Suprapubic skin (tissue), 4 donors: ENCODE data around the gene KRR1. TPM values are rescaled to one million over a fixed set of nuclear protein-coding genes. Genes with fewer than 3 reads are reported as not detected.
"Not testable (repeated sequence)": the region's sequence is repeated elsewhere in the genome, so short reads cannot be mapped to it uniquely, and the experiment has no call there.

ENCODE experiments used
- DNase-seq, 2 donors: peaks; one replicate each; pipeline ENCODE4 v3.0.0-alpha.2; 2019; ENCODE audit warnings: low spot score in 2 of 2
- H3K27ac ChIP-seq: fragments of 200-600 bp; sonication (generic); one replicate; pipeline ENCODE4 v1.5.1; 2019
- H3K27me3 ChIP-seq: fragments of 200-600 bp; sonication (generic); one replicate; pipeline ENCODE4 v1.5.1; 2019
- H3K36me3 ChIP-seq: fragments of 200-600 bp; sonication (generic); one replicate; pipeline ENCODE4 v1.5.1; 2019
- H3K4me1 ChIP-seq: fragments of 200-600 bp; sonication (generic); one replicate; pipeline ENCODE4 v1.5.1; 2019
- H3K4me3 ChIP-seq: fragments of 200-600 bp; sonication (generic); one replicate; pipeline ENCODE4 v1.5.1; 2019; ENCODE audit warnings: mild to moderate bottlenecking
- H3K9me3 ChIP-seq: fragments of 200-600 bp; sonication (generic); one replicate; pipeline ENCODE4 v1.5.1; 2019
- EP300 ChIP-seq: sonication (generic); formaldehyde crosslinking; IDR thresholded peaks from one replicate; pipeline ENCODE4 v1.6.1; 2017; ENCODE audit warnings: antibody characterized with exemption
- POLR2A ChIP-seq, 2 donors: fragments of 450-650 bp; IDR thresholded peaks; one replicate each; pipeline ENCODE4 v1.6.1; 2017; ENCODE audit warnings: antibody characterized with exemption in 2 of 2, mild to moderate bottlenecking in 2 of 2, moderate library complexity in 2 of 2
- POLR2AphosphoS5 ChIP-seq, 3 donors: sonication (generic); formaldehyde crosslinking; IDR thresholded peaks; one replicate each; pipeline ENCODE4 v1.6.1; 2017; ENCODE audit warnings: antibody characterized with exemption in 3 of 3
- WGBS: methylation state at CpG from one replicate; pipeline ENCODE4 v1.1.5; 2018; 5-methylcytosine and 5-hydroxymethylcytosine counted together
- total RNA-seq, 4 donors: library from RNA; depleted of rRNA; stranded (reverse); fragments of >200 nt; gene quantifications; one replicate each; pipeline ENCODE4 v1.1.0, GENCODE V29; 2016
- TF ChIP-seq, protein P1 (sequence below), 2 donors: fragments of 200-600 bp in 1 of 2; fragments of 450-650 bp in 1 of 2; sonication (generic) in 1 of 2; IDR thresholded peaks; one replicate each; pipeline ENCODE4 v1.5.1; 2016 to 2019; ENCODE audit warnings: antibody characterized with exemption in 2 of 2, mild to moderate bottlenecking in 1 of 2, moderate library complexity in 1 of 2

KRR1 gene
- total RNA-seq, 4 donors from 2014 or later: 34.6 to 56.5 (median 39.1) TPM

DNA sequence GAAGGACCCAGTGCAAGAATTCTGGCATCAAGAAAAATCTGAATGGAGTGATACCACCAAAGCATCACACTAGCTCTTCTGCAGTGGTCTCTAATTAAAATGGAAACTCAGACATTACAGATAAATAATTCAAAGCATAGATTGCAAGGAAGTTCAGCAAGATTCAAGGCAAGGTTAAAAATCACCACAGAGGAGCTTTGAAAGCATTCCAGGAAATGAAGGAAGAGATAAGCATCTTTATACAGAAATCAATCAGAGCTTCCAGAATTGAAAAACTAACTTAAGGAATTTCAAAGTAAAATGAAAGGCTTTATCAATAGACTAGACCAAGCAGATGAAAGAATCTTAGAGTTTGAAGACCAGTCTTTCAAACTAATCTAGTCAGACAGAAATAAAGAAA is 51.2 kb downstream of the KRR1 start:
- DNase-seq: no peak
- no peaks in the 10 kb centered on the region for H3K36me3 ChIP-seq
- peaks cover 7% of the 10 kb centered on the region for H3K9me3 ChIP-seq
- no peaks in the 10 kb centered on the region for H3K27me3 ChIP-seq
- no peak overlapping the region for H3K4me3 ChIP-seq
- TF ChIP-seq POLR2A (IDR thresholded peaks at IDR 0.05) (no peak), EP300 (no peak), POLR2AphosphoS5 (IDR thresholded peaks at IDR 0.05) (no peak)
- TF ChIP-seq, protein P1, sequence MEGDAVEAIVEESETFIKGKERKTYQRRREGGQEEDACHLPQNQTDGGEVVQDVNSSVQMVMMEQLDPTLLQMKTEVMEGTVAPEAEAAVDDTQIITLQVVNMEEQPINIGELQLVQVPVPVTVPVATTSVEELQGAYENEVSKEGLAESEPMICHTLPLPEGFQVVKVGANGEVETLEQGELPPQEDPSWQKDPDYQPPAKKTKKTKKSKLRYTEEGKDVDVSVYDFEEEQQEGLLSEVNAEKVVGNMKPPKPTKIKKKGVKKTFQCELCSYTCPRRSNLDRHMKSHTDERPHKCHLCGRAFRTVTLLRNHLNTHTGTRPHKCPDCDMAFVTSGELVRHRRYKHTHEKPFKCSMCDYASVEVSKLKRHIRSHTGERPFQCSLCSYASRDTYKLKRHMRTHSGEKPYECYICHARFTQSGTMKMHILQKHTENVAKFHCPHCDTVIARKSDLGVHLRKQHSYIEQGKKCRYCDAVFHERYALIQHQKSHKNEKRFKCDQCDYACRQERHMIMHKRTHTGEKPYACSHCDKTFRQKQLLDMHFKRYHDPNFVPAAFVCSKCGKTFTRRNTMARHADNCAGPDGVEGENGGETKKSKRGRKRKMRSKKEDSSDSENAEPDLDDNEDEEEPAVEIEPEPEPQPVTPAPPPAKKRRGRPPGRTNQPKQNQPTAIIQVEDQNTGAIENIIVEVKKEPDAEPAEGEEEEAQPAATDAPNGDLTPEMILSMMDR (IDR thresholded peaks at IDR 0.05): no peak
- H3K4me1 ChIP-seq: no peaks in the 10 kb centered on the region
- no peak overlapping the region for H3K27ac ChIP-seq

DNA sequence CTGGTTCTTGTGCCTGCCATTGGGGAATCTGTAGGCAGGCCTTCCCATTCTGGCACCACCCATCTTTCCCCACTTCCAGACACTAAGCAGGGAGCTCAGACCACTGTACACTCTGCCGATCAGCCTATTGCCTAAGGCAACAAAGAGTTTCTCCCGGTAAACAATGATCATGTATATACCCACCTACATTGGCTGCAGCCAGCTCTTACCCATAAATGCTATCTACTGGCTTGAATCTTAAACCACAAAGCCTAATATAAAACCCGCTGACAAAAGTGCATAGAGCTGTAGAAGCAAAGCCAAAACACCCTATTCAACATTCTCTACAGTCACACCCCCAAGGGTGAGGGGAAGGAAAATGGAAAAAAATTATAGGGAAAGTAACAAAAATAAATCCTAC is 51.7 kb downstream of the KRR1 start:
- TF ChIP-seq, protein P1 (IDR thresholded peaks at IDR 0.05): no peak
- TF ChIP-seq POLR2A (IDR thresholded peaks at IDR 0.05): no peak
- no peak for TF ChIP-seq POLR2AphosphoS5 (IDR thresholded peaks at IDR 0.05)
- no peak for TF ChIP-seq EP300
- Histone ChIP-seq H3K27me3 (no peaks in the 10 kb centered on the region), H3K27ac (no peak overlapping the region), H3K4me1 (no peaks in the 10 kb centered on the region), H3K4me3 (no peak overlapping the region), H3K36me3 (no peaks in the 10 kb centered on the region), H3K9me3 (peaks cover 7% of the 10 kb centered on the region)
- WGBS: 70% methylated on average over 3 of the region's 3 CpGs
- no peak for DNase-seq

DNA sequence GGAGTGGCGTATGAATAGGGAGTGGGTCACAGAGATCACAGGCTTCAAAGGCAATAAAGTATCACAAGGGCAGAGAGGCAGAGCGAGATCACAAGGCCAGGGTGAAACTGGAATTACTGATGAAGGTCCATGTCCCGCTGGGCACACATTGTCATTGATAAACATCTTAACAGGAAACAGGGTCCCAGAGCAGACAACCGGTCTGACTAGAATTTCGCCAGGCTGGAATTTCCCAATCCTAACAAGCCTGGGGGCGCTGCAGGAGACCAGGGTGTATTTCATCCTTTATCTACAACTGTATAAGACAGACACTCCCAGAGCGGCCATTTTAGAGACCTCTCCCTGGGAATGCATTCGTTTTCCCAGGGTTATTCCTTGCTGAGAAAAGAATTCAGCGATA is 53.5 kb downstream of the KRR1 start:
- not testable (repeated sequence) for H3K27me3 ChIP-seq, H3K4me1 ChIP-seq, H3K4me3 ChIP-seq, H3K27ac ChIP-seq, DNase-seq, H3K9me3 ChIP-seq, H3K36me3 ChIP-seq
- 67% methylated on average over 9 of the region's 9 CpGs for WGBS

DNA sequence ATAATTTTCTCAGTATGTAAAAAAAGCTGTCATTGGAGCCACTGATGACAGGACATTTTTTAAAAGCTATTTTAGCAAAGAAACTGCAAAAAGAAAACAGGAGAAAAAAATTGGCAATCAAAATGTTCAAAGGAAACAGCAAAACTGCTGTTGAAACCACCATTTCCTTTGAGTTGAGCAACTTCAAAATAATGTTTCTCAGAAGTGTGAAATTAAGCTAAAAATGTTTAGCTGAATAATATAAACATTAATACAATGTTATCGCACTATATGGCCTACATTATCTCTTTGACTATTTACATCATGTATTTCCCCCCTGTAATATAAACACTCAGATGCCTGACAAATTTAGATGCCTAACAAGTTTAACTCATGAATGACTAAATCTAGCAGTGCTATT is 54.2 kb downstream of the KRR1 start:
- TF ChIP-seq EP300: no peak
- no peak for TF ChIP-seq POLR2A (IDR thresholded peaks at IDR 0.05)
- TF ChIP-seq, protein P1 (IDR thresholded peaks at IDR 0.05): no peak
- no peak for TF ChIP-seq POLR2AphosphoS5 (IDR thresholded peaks at IDR 0.05)
- WGBS: 72% methylated on average over 1 of the region's 1 CpG

DNA sequence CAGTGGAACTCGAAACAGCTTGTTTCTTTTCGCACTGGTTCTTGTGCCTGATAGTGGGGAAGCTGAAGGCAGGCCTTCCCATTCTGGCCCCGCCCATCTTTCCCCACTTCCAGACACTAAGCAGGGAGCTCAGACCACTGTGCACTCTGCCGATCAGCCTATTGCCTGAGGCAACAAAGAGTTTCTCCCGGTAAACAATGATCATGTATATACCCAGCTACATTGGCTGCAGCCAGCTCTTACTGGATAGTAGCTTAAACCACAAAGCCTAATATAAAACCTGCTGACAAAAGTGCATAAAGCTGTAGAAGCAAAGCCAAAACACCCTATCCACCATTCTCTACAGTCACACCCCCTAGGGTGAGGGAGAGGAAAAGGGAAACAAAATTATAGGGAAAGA is 55.6 kb downstream of the KRR1 start:
- TF ChIP-seq POLR2A (IDR thresholded peaks at IDR 0.05) (no peak), EP300 (no peak), POLR2AphosphoS5 (IDR thresholded peaks at IDR 0.05) (no peak)
- TF ChIP-seq, protein P1 (IDR thresholded peaks at IDR 0.05): no peak
- 73% methylated on average over 5 of the region's 5 CpGs for WGBS
- Histone ChIP-seq H3K4me3 (no peak overlapping the region), H3K27me3 (no peaks in the 10 kb centered on the region), H3K27ac (no peak overlapping the region), H3K4me1 (no peaks in the 10 kb centered on the region), H3K9me3 (peaks cover 7% of the 10 kb centered on the region), H3K36me3 (no peaks in the 10 kb centered on the region)
- DNase-seq: no peak

More for the DNA sequence above, 54.2 kb downstream of the KRR1 start:
- no peaks in the 10 kb centered on the region for H3K27me3 ChIP-seq
- H3K27ac ChIP-seq: no peak overlapping the region
- DNase-seq: no peak
- no peaks in the 10 kb centered on the region for H3K36me3 ChIP-seq
- peaks cover 7% of the 10 kb centered on the region for H3K9me3 ChIP-seq
- H3K4me1 ChIP-seq: no peaks in the 10 kb centered on the region
- no peak overlapping the region for H3K4me3 ChIP-seq

DNA sequence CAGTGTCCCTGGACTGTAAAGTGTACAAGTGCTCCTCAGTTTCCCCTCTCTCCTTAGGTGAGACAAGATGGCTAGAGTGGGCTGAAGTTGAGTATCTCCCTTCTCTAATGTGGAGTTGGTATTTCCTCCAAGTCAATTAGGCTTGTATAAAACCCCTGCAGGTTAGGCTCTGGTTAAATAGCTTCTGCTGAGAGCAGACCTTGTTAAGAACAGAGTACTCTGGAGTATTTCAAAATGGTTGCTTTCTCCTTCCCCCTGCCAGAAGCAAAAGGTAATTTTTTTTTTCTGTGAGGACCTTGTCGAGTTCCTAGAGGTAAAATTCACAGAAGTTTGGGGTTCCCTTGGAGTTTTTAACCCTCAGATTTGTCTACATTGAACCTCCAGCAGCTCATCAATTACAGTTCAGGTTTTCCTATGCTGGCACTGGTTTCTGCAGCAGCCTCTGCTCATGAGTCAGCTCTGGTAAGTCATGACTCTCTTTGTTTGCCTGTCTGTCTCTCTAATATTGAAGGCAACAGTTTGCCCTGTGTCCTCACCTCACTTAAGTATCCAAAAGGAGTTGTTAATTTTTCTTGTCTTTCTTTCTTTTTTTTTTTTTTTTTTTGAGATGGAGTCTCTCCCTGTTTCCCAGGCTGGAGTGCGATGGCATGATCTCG is 58.6 kb downstream of the KRR1 start:
- 82% methylated on average over 3 of the region's 3 CpGs for WGBS
- H3K4me3 ChIP-seq: no peak overlapping the region
- H3K27ac ChIP-seq: no peak overlapping the region
- DNase-seq: no peak
- no peaks in the 10 kb centered on the region for H3K9me3 ChIP-seq
- no peaks in the 10 kb centered on the region for H3K4me1 ChIP-seq
- TF ChIP-seq EP300 (no peak), POLR2AphosphoS5 (IDR thresholded peaks at IDR 0.05) (no peak), POLR2A (IDR thresholded peaks at IDR 0.05) (no peak)
- TF ChIP-seq, protein P1 (IDR thresholded peaks at IDR 0.05): no peak
- H3K36me3 ChIP-seq: no peaks in the 10 kb centered on the region
- no peaks in the 10 kb centered on the region for H3K27me3 ChIP-seq
